ENCODE results near the gene AXIN1.

Gene AXIN1

DNA sequence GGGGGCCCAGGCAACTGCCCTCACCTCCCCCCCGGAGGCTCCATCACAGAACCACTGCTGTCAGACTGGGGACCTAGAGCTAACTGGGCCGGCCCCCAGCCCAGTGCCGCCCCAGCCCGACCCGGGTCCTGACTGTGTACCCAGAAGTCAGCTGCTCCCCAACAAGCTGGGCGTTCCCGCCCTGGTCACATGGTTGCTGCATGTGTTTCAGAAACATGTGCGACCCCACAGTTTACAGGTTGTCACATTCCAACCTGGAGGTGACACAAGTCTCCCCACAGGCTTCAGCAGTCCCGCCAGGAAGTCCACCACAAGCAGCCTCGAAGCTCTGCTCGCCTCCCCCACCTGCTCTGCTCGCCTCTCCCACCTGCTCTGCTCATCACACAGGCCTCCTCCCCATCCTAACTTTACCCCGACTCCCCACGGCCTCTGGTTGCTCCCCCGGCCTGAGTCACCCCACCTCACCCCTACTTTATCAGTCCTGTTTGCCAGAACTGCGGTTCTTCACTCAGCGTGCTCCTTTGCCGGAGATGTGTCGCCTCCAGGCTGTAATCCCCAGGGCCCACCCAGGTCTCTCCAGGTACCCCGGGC lies 16.8 kb upstream of the AXIN1 start:
- TF ChIP-seq, protein P1, sequence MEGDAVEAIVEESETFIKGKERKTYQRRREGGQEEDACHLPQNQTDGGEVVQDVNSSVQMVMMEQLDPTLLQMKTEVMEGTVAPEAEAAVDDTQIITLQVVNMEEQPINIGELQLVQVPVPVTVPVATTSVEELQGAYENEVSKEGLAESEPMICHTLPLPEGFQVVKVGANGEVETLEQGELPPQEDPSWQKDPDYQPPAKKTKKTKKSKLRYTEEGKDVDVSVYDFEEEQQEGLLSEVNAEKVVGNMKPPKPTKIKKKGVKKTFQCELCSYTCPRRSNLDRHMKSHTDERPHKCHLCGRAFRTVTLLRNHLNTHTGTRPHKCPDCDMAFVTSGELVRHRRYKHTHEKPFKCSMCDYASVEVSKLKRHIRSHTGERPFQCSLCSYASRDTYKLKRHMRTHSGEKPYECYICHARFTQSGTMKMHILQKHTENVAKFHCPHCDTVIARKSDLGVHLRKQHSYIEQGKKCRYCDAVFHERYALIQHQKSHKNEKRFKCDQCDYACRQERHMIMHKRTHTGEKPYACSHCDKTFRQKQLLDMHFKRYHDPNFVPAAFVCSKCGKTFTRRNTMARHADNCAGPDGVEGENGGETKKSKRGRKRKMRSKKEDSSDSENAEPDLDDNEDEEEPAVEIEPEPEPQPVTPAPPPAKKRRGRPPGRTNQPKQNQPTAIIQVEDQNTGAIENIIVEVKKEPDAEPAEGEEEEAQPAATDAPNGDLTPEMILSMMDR (IDR thresholded peaks at IDR 0.05; ENCODE audit: borderline replicate concordance, control extremely low read depth, extremely low read depth, insufficient read depth, missing control alignments) = no peak
- no peak for DNase-seq (ENCODE audit: low spot score)
- in situ Hi-C loops (cut with MboI; ENCODE audit: low sequenced_read_pairs, unreplicated experiment) = no loop called here

- TF ChIP-seq, protein P1 (IDR thresholded peaks at IDR 0.05; ENCODE audit: borderline replicate concordance, control extremely low read depth, extremely low read depth, insufficient read depth, missing control alignments) = no peak
- in situ Hi-C loops (cut with MboI; ENCODE audit: low sequenced_read_pairs, unreplicated experiment) = no loop called here
- DNase-seq (ENCODE audit: low spot score) = no peak
Observed at GRCh38 chr16:368388-369158, 16.1 kb upstream of the AXIN1 start.

DNA sequence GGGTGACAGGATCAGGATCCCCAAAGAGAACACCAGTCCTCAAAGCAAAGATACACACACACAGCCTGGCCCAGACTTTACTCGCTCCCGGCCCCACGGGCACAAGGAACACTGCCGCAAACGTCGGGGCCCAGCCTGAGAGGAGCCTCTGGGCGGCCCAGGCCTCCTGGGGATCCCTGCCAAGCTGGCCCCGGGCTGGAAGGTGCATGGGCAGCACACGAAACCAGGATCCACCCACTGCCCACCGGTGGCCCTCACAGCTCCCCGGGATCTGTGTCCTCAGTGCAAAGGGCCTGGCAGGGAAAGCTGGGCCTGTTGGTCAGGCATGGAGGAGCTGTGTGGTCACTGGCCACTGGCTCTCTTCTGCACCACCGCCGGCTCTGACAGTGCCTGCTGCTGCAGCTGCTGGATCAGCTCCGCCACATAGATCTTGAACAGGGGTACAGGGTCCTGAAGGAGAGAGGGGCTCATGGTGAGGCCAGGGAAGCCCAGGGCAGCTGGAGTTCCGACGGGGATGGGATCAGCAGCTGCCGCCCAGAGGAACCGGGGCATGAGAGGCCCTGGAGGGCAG lies 14.9 kb upstream of the AXIN1 start:
- TF ChIP-seq, protein P1 (IDR thresholded peaks at IDR 0.05; ENCODE audit: borderline replicate concordance, control extremely low read depth, extremely low read depth, insufficient read depth, missing control alignments) = no peak
- no peak for DNase-seq (ENCODE audit: low spot score)
- in situ Hi-C loops (cut with MboI; ENCODE audit: low sequenced_read_pairs, unreplicated experiment) = no loop called here

GRCh38 chr16:366476-366875 lies 14.0 kb upstream of the AXIN1 start:
- TF ChIP-seq, protein P1 (IDR thresholded peaks at IDR 0.05; ENCODE audit: borderline replicate concordance, control extremely low read depth, extremely low read depth, insufficient read depth, missing control alignments) = no peak
- in situ Hi-C loops (cut with MboI; ENCODE audit: low sequenced_read_pairs, unreplicated experiment) = no loop called here
- DNase-seq (ENCODE audit: low spot score) = no peak

GRCh38 chr16:364595-365491 lies 12.3 kb upstream of the AXIN1 start:
- in situ Hi-C loops (cut with MboI; ENCODE audit: low sequenced_read_pairs, unreplicated experiment) = no loop called here
- no peak for DNase-seq (ENCODE audit: low spot score)
- TF ChIP-seq, protein P1 (IDR thresholded peaks at IDR 0.05; ENCODE audit: borderline replicate concordance, control extremely low read depth, extremely low read depth, insufficient read depth, missing control alignments) = no peak

All from GM13976 (cell line).